GM21619 (cell line): ENCODE data around the gene NDUFA11.

ENCODE experiments used
- ATAC-seq: cut with Tn5 transposase; IDR thresholded peaks from one replicate; pipeline ENCODE4 v1.9.1; 2021; ENCODE audit not compliant: unreplicated experiment

NDUFA11 gene

DNA sequence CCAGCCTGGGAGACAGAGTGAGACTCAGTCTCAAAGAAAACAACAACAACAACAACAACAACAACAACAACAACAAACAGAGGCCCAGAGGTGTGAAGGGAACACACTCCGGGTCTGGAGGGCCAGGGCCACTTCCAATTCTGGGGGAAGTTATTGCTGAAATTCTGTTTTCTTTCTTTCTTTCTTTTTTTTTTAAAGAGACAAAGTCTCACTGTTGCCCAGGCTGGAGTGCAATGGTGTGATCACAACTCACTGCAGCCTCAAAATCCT is 7.0 kb upstream of the NDUFA11 start:
- ATAC-seq: no peak

- ATAC-seq: no peak
Measured at GRCh38 chr19:5908773-5909442, 5.3 kb upstream of the NDUFA11 start.

DNA sequence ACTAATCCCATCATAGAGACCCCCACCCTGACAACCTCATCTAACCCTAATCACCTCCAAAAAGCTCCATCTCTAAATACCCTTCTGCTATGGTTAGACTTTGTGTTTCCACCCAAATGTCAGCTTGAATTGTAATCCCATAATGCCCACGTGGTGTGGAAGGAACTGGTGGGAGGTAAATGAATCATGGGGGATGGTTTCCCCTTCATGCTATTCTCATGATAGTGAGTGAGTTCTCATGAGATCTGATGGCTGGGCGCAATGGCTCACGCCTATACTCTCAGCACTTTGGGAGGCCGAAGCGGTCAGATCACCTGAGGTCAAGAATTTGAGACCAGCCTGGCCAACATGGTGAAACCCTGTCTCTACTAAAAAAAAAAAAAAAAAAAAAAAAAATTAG is 3.7 kb upstream of the NDUFA11 start:
- ATAC-seq: no peak

DNA sequence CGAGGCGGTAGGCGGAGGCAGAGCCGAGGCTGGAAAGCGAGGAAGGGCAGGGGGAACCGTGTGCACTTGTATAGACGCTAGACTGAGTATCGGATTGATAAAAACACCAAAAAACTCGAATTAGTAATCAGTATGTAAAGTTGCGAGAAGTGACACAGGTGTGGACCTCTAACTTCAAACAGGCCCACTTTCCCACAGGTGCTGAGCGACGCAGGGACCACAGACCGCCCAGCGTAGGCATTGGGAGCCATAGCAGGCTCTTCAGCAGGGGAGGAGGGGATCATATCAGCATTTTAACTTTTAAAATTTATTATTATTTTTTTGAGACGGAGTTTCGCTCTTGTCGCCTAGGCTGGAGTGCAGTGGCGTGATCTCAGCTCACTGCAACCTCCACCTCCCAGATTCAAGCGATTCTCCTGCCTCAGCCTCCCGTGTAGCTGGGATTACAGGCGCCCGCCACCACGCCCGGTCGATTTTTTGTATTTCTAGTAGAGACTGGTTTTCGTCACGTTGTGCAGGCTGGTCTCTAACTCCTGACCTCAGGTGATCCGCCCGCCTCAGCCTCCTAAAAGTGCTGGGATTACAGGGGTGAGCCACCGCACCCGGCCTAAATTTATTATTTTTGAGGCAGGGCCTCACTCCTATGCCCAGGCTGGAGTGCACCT is 1.7 kb upstream of the NDUFA11 start:
- no peak for ATAC-seq

- peak; percentile 77 for ATAC-seq
Measured at GRCh38 chr19:5904352-5905113, 943 bp upstream of the NDUFA11 start, which contains the start of gene VMAC. TSS of gene VMAC (plus strand) at chr19:5904872. CDS start at chr19:5904891, 19 bp downstream.

DNA sequence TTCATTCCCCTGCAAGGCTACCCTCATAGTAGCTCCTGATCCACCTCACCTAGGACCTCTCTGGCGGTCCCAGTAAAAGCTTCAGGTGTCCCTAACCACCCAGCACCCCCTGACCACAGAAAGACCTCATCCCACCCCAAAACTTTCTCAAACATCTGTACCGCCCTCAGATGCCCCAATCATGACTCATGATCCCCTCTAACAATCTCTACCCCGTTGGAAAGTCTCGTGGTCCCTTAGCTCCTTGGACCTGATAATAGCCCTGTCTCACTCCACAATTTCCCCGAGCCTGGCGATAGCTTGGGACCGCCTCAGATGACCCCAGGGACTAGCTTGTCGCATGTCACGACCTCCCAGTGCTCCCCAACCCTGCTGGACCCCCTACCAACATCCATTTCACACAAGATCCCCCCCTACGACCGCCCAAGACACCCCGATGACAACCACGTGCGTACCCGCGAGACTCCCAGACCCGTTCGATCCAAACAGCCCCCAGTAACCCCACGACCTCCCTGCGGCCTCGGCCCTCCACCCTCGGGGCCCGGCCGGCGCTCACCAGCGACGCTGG is 450 bp downstream of the NDUFA11 start:
- no peak for ATAC-seq

- no peak for ATAC-seq
Measured at GRCh38 chr19:5900976-5901375, 2.6 kb downstream of the NDUFA11 start.

DNA sequence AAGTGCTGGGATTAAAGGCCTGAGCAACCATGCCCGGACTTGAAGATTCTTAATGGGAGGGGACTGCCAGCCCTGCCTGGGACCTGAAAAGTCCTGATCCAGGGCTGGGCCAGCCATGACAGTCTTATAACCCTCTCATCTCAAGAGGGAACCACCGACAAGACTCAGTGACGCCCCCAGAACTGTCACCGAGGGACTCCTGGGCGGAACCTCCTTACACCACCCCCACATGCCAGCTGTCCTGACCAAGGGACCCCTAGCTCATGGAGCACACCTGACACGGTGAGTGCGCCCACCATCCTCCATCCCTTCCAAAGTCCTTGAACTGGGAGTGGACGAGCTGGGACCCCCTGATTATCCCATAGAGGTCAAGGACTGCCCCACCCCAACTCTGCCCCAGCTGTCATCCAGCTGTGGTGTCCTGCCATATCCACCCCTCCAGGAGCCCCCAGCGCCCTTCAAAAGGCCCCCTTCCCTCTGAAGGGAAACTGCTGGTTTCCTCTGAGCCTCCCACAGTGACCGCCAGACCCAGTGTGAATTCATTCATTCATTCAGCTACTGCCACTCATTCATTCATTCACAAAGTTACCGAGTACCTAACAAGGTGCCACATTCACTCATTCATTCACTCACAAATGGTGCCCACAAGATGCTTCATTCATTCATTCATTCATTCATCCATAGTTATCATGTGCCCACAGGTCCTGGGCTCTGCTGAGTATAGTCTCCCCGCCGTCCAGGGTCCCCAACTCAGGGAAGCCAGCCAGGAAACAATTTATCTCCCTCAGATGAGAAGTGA is 3.7 kb downstream of the NDUFA11 start:
- no peak for ATAC-seq

DNA sequence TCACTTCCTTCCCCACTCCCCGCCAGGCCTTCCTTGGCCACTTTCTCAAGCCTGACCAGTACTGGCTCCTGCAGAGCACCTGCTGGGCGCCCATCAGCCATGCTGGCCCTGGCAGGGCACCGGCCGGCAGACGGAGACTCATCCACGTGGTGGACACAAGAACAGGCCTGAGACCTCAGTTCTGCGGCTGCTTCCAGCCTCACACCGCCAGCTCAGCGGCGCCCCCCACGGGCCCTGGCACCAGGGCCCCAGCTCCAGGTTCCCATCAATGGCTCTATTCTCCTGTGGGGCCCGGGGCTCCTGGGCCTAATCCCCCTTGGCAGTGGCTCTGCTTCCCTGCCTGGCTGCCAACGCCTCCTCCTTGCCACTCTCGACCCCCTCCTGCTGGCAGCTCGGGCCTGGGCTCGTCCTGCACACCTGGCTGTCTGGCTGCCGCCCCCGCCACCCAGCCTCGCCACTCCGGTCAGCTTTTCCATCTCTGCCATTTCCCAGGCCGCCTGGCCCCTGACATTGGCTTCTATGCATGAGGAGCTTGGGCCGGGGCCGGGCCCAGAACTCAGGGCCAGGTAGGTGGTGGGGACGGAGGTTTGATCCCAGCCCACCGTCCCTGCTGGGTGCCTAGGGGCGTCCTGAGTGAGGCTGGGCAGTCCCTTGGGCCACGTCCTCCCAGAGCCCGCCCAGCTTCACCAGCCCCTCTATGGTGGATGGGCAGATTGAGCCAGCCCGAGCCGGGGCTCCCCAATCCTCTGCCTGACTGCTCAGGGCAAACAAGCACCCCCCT is 6.2 kb downstream of the NDUFA11 start:
- ATAC-seq: no peak

GRCh38 chr19:5896365-5897076 is 7.1 kb downstream of the NDUFA11 start:
- ATAC-seq: no peak

- no peak for ATAC-seq
Measured at GRCh38 chr19:5895890-5896289, 7.7 kb downstream of the NDUFA11 start.

- no peak for ATAC-seq
Measured at GRCh38 chr19:5895409-5895808, 8.2 kb downstream of the NDUFA11 start.

DNA sequence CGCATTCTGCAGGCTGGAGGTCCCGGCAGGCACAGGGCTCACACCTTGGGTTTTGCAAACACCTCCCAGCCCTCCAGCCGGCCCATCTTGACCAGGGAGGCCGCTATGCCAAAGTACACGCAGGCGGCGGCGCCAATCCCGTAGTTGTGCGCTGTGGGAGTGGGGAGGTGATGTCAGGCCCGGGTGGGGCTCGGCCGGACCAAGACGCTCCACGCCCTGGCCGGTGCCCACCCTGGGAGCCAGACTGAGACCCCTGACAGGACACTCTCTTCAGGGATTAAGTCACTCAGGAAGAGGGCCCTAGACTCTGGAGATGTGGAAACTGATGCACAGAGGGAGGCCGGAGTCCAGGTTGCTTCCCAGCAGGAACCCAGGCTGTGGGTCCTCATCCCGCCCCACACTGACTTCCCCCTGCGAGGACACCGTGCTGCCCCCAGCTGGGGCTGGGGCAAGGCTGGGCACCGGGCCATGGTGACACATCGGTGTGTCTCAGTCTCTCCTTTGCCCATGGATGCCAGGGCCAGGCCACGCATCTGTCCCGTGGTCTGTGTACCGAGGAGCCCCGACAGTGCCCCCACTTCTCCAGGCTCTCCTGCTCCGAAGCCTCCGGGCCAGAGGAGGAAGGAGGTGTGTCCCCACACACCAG is 8.8 kb downstream of the NDUFA11 start:
- no peak for ATAC-seq

GRCh38 chr19:5893907-5894703 is 9.5 kb downstream of the NDUFA11 start:
- ATAC-seq: no peak

DNA sequence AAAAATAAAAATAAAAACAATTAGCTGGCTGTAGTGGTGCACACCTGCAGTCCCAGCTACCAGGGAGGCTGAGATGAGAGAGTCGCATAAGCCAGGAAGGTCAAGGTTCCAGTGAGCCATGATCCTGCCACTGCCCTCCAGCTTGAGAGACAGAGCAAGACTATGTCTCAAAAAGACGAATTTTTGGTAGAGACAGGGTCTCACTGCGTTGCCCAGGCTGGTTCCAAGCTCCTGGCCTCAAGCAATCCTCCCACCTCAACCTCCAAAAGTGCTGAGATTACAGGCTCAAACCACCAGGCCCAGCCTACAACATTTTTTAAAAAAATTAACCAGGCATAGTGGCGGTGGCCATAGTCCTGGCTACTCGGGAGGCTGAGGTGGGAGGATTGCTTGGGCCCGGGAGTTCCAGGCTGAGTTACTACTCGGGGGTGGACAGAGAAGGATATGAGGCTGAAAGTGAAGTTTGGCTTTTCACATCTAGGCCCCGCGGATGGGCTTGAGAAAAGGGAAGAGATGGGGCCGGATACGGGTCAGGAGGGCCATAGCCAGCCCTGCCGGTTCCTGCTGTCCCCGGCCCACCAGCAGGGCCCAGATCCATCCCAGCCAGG is 10.2 kb downstream of the NDUFA11 start:
- ATAC-seq: no peak

DNA sequence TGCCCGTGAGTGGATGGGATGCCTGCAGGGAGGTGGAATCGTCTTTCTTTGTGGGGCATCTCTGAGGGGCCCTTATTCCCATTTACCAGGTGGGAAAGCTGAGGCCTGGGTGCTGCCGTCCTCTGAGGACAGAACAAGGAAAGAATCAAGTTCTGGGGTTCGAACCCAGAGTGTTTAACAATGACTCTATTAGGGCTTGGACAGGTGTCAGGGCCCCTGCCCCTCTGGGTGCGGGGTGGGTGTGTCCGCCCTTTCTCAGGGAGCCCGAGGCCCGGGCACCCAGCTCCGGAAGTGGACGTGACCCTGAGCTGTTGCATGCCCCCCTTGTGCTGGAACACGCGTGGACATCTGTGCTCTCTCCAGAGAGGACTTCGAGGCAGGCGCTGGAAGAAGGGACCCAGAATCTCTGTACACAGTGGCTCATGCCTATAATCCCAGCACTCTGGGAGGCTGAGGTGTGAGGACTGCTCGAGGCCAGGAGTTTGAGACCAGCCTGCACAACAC is 10.8 kb downstream of the NDUFA11 start:
- no peak for ATAC-seq

- no peak for ATAC-seq
Measured at GRCh38 chr19:5891938-5892771, 11.4 kb downstream of the NDUFA11 start.
